IMR-90 (cell line): Measurements from ENCODE around the gene FKBP7. TPM values are rescaled to one million over a fixed set of nuclear protein-coding genes. Genes with fewer than 3 reads are reported as not detected.

ENCODE experiments used
- ATAC-seq: fragments of 200-7000 bp; cut with Tn5 transposase; 2 replicates; pipeline ENCODE4 v1.9.1; 2020; ENCODE audit warnings: low read depth, mild to moderate bottlenecking, moderate library complexity
- BruUV-seq: library from RNA; stranded (reverse); fragments of 400-500 nt; replicated peaks from 2 replicates; lab custom pipeline; 2021; lab: Mats Ljungman, UMichigan
- CTCF ChIA-PET: fragments of 300-600 bp; formaldehyde crosslinking; extraction: SDS; loops from one replicate; lab custom pipeline; 2021; ENCODE audit warnings: antibody characterized with exemption; lab: Yijun Ruan, JAX
- POLR2A ChIA-PET: fragments of 300-600 bp; sonication (Branson Sonifier 250); formaldehyde crosslinking; loops from one replicate; lab custom pipeline; 2022; ENCODE audit warnings: antibody characterized with exemption; ENCODE audit not compliant: unreplicated experiment; lab: Charles Lee
- DNase-seq: peaks from one replicate; pipeline ENCODE4 v3.0.0; 2013
- H2AFZ ChIP-seq: replicated peaks from 2 replicates; pipeline ENCODE3; 2013; ENCODE audit warnings: low read length, mild to moderate bottlenecking; ENCODE audit not compliant: poor library complexity
- H2AK5ac ChIP-seq: 2 replicates; pipeline ENCODE4 v1.6.1; 2013; ENCODE audit warnings: low read depth, low read length, inconsistent platforms
- H2AK9ac ChIP-seq: replicated peaks from 2 replicates; pipeline ENCODE3; 2013; ENCODE audit warnings: mild to moderate bottlenecking, low read depth, low read length, moderate library complexity; ENCODE audit not compliant: poor library complexity
- H2BK120ac ChIP-seq: 2 replicates; pipeline ENCODE4 v1.6.1; 2013; ENCODE audit warnings: low read depth, low read length, inconsistent platforms
- H2BK15ac ChIP-seq: 3 replicates; pipeline ENCODE4 v1.6.1; 2013; ENCODE audit warnings: low read depth, low read length, inconsistent platforms
- H2BK20ac ChIP-seq: 2 replicates; pipeline ENCODE4 v1.6.1; 2013; ENCODE audit warnings: low read depth, mild to moderate bottlenecking, inconsistent platforms, low read length, moderate library complexity
- H2BK5ac ChIP-seq: 2 replicates; pipeline ENCODE4 v1.6.1; 2013; ENCODE audit warnings: mild to moderate bottlenecking, low read depth, low read length, inconsistent platforms; ENCODE audit not compliant: poor library complexity, severe bottlenecking
- H3K14ac ChIP-seq: replicated peaks from 2 replicates; pipeline ENCODE4 v1.6.1; 2013; ENCODE audit warnings: low read depth, low read length, inconsistent platforms
- H3K18ac ChIP-seq: 2 replicates; pipeline ENCODE4 v1.6.1; 2013; ENCODE audit warnings: low read depth, low read length, control low read depth
- H3K23ac ChIP-seq: 2 replicates; pipeline ENCODE4 v1.6.1; 2013; ENCODE audit warnings: low read depth, low read length, inconsistent platforms
- H3K27ac ChIP-seq: 2 replicates; pipeline ENCODE4 v1.5.1; 2013; ENCODE audit warnings: mild to moderate bottlenecking, control low read depth, low read length; ENCODE audit not compliant: insufficient read depth
- H3K27me3 ChIP-seq: 2 replicates; pipeline ENCODE4 v1.6.1; 2013; ENCODE audit warnings: low read length; ENCODE audit not compliant: control insufficient read depth, insufficient read depth
- H3K36me3 ChIP-seq: 2 replicates; pipeline ENCODE4 v1.6.1; 2013; ENCODE audit warnings: low read length, mixed read lengths; ENCODE audit not compliant: control insufficient read depth, insufficient read depth
- H3K4ac ChIP-seq: 2 replicates; pipeline ENCODE4 v1.6.1; 2013; ENCODE audit warnings: low read depth, low read length, inconsistent platforms
- H3K4me1 ChIP-seq: 2 replicates; pipeline ENCODE4 v1.6.1; 2013; ENCODE audit warnings: low read length, mixed read lengths; ENCODE audit not compliant: control insufficient read depth, insufficient read depth
- H3K4me2 ChIP-seq: 2 replicates; pipeline ENCODE4 v1.6.1; 2013; ENCODE audit warnings: low read depth, mild to moderate bottlenecking, control low read depth, low read length, moderate library complexity
- H3K4me3 ChIP-seq: 2 replicates; pipeline ENCODE4 v1.5.1; 2013; ENCODE audit warnings: low read depth, mild to moderate bottlenecking, control low read depth, low read length, moderate library complexity; ENCODE audit not compliant: insufficient read depth
- H3K56ac ChIP-seq: 2 replicates; pipeline ENCODE4 v1.6.1; 2013; ENCODE audit warnings: low read length, inconsistent platforms; ENCODE audit not compliant: insufficient read depth; ENCODE audit errors: extremely low read depth
- H3K79me1 ChIP-seq, 2 experiments: 2 replicates each; pipeline ENCODE4 v1.6.1; 2013; ENCODE audit warnings: low read length in 2 of 2, inconsistent platforms in 1 of 2, low read depth in 1 of 2
- H3K9ac ChIP-seq: 2 replicates; pipeline ENCODE4 v1.6.1; 2013; ENCODE audit warnings: low read depth, low read length, control low read depth
- H3K9me1 ChIP-seq: 2 replicates; pipeline ENCODE4 v1.6.1; 2013; ENCODE audit warnings: low read length, inconsistent platforms; ENCODE audit not compliant: insufficient read depth
- H3K9me3 ChIP-seq: 2 replicates; pipeline ENCODE4 v1.6.1; 2013; ENCODE audit warnings: low read length; ENCODE audit not compliant: control insufficient read depth, insufficient read depth
- H4K20me1 ChIP-seq: 2 replicates; pipeline ENCODE4 v1.6.1; 2013; ENCODE audit warnings: low read length, inconsistent platforms; ENCODE audit not compliant: insufficient read depth
- H4K5ac ChIP-seq: 2 replicates; pipeline ENCODE4 v1.6.1; 2013; ENCODE audit warnings: mild to moderate bottlenecking, low read depth, low read length, control low read depth
- H4K8ac ChIP-seq, 2 experiments: 2 replicates each; pipeline ENCODE4 v1.6.1; 2013; ENCODE audit warnings: low read depth in 2 of 2, low read length in 2 of 2, control low read depth in 1 of 2, inconsistent platforms in 1 of 2
- H4K91ac ChIP-seq: 2 replicates; pipeline ENCODE4 v1.6.1; 2013; ENCODE audit warnings: low read depth, low read length, inconsistent platforms; ENCODE audit not compliant: insufficient read depth
- CHD1 ChIP-seq: IDR thresholded peaks from 2 replicates; pipeline ENCODE4 v1.6.1; 2012; ENCODE audit warnings: low read depth, low read length, improper control_type of control experiment
- RCOR1 ChIP-seq: IDR thresholded peaks from 2 replicates; pipeline ENCODE4 v1.6.1; 2012; ENCODE audit warnings: mild to moderate bottlenecking, low read length, improper control_type of control experiment; ENCODE audit not compliant: insufficient replicate concordance
- SMC3 ChIP-seq: fragments of 150-350 bp; IDR thresholded peaks from 2 replicates; pipeline ENCODE4 v1.6.1; 2016; ENCODE audit warnings: low read depth, mild to moderate bottlenecking, antibody characterized with exemption, low read length, moderate library complexity
- WGBS, 2 experiments: methylation state at CpG; one replicate each; pipeline versions ENCODE4 v1.1.5 to v1.1.7; 2013; ENCODE audit warnings: missing lambda C conversion rate in 2 of 2; ENCODE audit not compliant: insufficient read length in 1 of 2; ENCODE audit errors: extremely low coverage in 2 of 2; 5-methylcytosine and 5-hydroxymethylcytosine counted together
- dilution Hi-C: fragments of 300-500 bp; cut with HindIII; formaldehyde crosslinking; loops from one replicate; pipeline ENCODE4 v1.14.3; 2018; ENCODE audit warnings: low sequenced_read_pairs; ENCODE audit not compliant: unreplicated experiment
- in situ Hi-C: fragments of 300-500 bp; cut with MboI; formaldehyde crosslinking; loops from 3 replicates; pipeline ENCODE4 v1.14.3; 2019; ENCODE audit warnings: low sequenced_read_pairs, inconsistent platforms, mixed read lengths
- intact Hi-C: fragments of 100-400 bp; cut with micrococcal nuclease; formaldehyde crosslinking; loops from 2 replicates; pipeline ENCODE4 v1.10.0; 2022
- polyA plus RNA-seq, 3 experiments: library from polyadenylated mRNA; depleted of rRNA; stranded (reverse); fragments of >200 nt; gene quantifications; 2 replicates each; pipeline ENCODE4 v1.2.3, GENCODE V29; 2012; ENCODE audit warnings: low replicate concordance in 1 of 3
- total RNA-seq: library from RNA; depleted of rRNA; stranded (reverse); fragments of >200 nt; gene quantifications from 2 replicates; pipeline ENCODE4 v1.2.3, GENCODE V29; 2012

The FKBP7 gene
- total and polyA plus RNA-seq, 2 of the 4 experiments (the other 2 are of a cell fraction) = 32.6 to 51.0 TPM

GRCh38 chr2:178449700-178450523 lies 28.5 kb downstream of the FKBP7 start:
- intact Hi-C loops (loop anchor here (1.0 kb wide), 1 partner anchor 14 kb away; no protein-coding TSS in a partner anchor), in situ Hi-C loops (no loop called here), dilution Hi-C loops (no loop called here)
- Histone ChIP-seq H3K27ac (peak overlapping the region; percentile 59), H2AFZ (peak overlapping the region; percentile 98), H3K9me3 (no peaks in the 10 kb centered on the region), H2AK9ac (peak overlapping the region; percentile 66), H3K4me1 (peaks cover 6% of the 10 kb centered on the region), H2BK20ac (no peak overlapping the region), H2AK5ac (peak overlapping the region; percentile 6; the same call in 1 of the 2 replicates), H2BK120ac (no peak overlapping the region), H3K18ac (no peak overlapping the region), H3K27me3 (no peaks in the 10 kb centered on the region), H3K14ac (peak overlapping the region; percentile 84), H3K4ac (peak overlapping the region; percentile 37; the same call in 1 of the 2 replicates), H3K23ac (peak overlapping the region; percentile 96), H3K36me3 (peaks cover 16% of the 10 kb centered on the region), H3K56ac (peak overlapping the region; percentile 49; the same call in 1 of the 2 replicates), H4K5ac (no peak overlapping the region), H2BK15ac (no peak overlapping the region), H3K4me2 (peak overlapping the region; percentile 98), H4K91ac (no peak overlapping the region), H3K9ac (peak overlapping the region; percentile 91), H3K79me1 (peaks cover 21 to 34% of the 10 kb centered on the region in 2 experiments), H3K4me3 (peak overlapping the region; percentile 86), H2BK5ac (no peak overlapping the region), H3K9me1 (0 out of 2 replicates have a peak, but pooled peaks cover 2% of the 10 kb centered on the region), H4K20me1 (peaks cover 9% of the 10 kb centered on the region; the same call in 1 of the 2 replicates), H4K8ac (peak overlapping the region in 1 of 2 experiments; percentile 20; a peak in 1 of 4 replicates)
- CTCF ChIA-PET = no interaction called here
- POLR2A ChIA-PET = no interaction called here
- BruUV-seq = no TSS peak
- DNase-seq = peak; percentile 11
- 60% methylated on average over 1 of the region's 18 CpGs; no CpG with 5 or more reads in 1 of the 2 experiments for WGBS, 2 experiments
- no peak for TF ChIP-seq SMC3
- TF ChIP-seq CHD1 = no peak
- TF ChIP-seq RCOR1 = no peak
- no peak for ATAC-seq
